Stimulated activated CD4-positive, alpha-beta T cell treated with anti-CD3 and anti-CD28 coated beads, Interleukin-2, amount 100 ng/mL, for 24 hours (primary cell): ENCODE results near the gene OSBPL6.
"Not testable (repeated sequence)": the region's sequence is repeated elsewhere in the genome, so short reads cannot be mapped to it uniquely, and the experiment has no call there.

ENCODE experiments used
- DNase-seq, 2 donors: peaks; one replicate each; pipeline ENCODE4 v3.0.0-alpha.2; 2020

Gene OSBPL6

GRCh38 chr2:178309541-178309940 lies 115.2 kb downstream of the OSBPL6 start:
- no peak for DNase-seq

GRCh38 chr2:178315078-178315477 lies 120.8 kb downstream of the OSBPL6 start:
- DNase-seq, result no peak

- no peak for DNase-seq
Measured at GRCh38 chr2:178315488-178315948, 121.2 kb downstream of the OSBPL6 start.

GRCh38 chr2:178317811-178318210 lies 123.5 kb downstream of the OSBPL6 start:
- no peak for DNase-seq

- no peak for DNase-seq
Measured at GRCh38 chr2:178320011-178320585, 125.8 kb downstream of the OSBPL6 start.

GRCh38 chr2:178322068-178322467 lies 127.8 kb downstream of the OSBPL6 start:
- DNase-seq, result no peak

GRCh38 chr2:178323331-178323730 lies 129.0 kb downstream of the OSBPL6 start:
- not testable (repeated sequence) for DNase-seq

- DNase-seq, result no peak
Measured at GRCh38 chr2:178324077-178324476, 129.8 kb downstream of the OSBPL6 start.

- no peak for DNase-seq
Measured at GRCh38 chr2:178325268-178325667, 131.0 kb downstream of the OSBPL6 start.

- no peak for DNase-seq
Measured at GRCh38 chr2:178327516-178327915, 133.2 kb downstream of the OSBPL6 start.

- no peak for DNase-seq
Measured at GRCh38 chr2:178328037-178328436, 133.7 kb downstream of the OSBPL6 start.

- DNase-seq, result no peak
Measured at GRCh38 chr2:178330175-178331017, 136.1 kb downstream of the OSBPL6 start.

- no peak for DNase-seq
Measured at GRCh38 chr2:178331474-178332432, 137.4 kb downstream of the OSBPL6 start.

GRCh38 chr2:178333851-178334250 lies 139.5 kb downstream of the OSBPL6 start:
- no peak for DNase-seq

- no peak for DNase-seq
Measured at GRCh38 chr2:178335230-178335629, 140.9 kb downstream of the OSBPL6 start.

- DNase-seq, result no peak
Measured at GRCh38 chr2:178344121-178344520, 149.8 kb downstream of the OSBPL6 start.

- DNase-seq, result no peak
Measured at GRCh38 chr2:178345951-178346350, 151.6 kb downstream of the OSBPL6 start.

GRCh38 chr2:178350051-178350450 lies 155.7 kb downstream of the OSBPL6 start:
- no peak for DNase-seq

GRCh38 chr2:178357704-178358103 lies 163.4 kb downstream of the OSBPL6 start:
- DNase-seq, result not testable (repeated sequence)

- DNase-seq, result no peak
Measured at GRCh38 chr2:178359192-178359912, 165.0 kb downstream of the OSBPL6 start.

- DNase-seq, result no peak
Measured at GRCh38 chr2:178361588-178361987, 167.3 kb downstream of the OSBPL6 start.

- DNase-seq, result no peak
Measured at GRCh38 chr2:178363252-178363651, 168.9 kb downstream of the OSBPL6 start.
